ENCODE measurements around the gene STPG3. TPM values are rescaled to one million over a fixed set of nuclear protein-coding genes. Genes with fewer than 3 reads are reported as not detected.

STPG3 gene
- total and polyA plus RNA-seq, 9 of the 15 experiments (the other 6 are each of a cell fraction or from before 2014, with no cell fraction given) = not detected

- FAIRE-seq (no peak), DNase-seq (ENCODE audit: extremely low read depth in 1 of 4, low spot score in 3 of 4) (no peak), ATAC-seq (no peak)
- in situ Hi-C loops (cut with MboI) (no loop called here), intact Hi-C loops (cut with micrococcal nuclease) (no loop called here)
- H4K20me1 ChIP-seq (replicated peaks; ENCODE audit: control insufficient read depth, insufficient read depth, low read length) = no peaks in the 10 kb centered on the region; the same call in 1 of the 2 replicates
- H3K36me3 ChIP-seq (ENCODE audit: control insufficient read depth, insufficient read depth, low read length) = no peaks in the 10 kb centered on the region
- H3K27me3 ChIP-seq (ENCODE audit: control insufficient read depth in 2 of 2, insufficient read depth in 2 of 2, low read length in 2 of 2) = no peaks in the 10 kb centered on the region
- no peak overlapping the region for H2AFZ ChIP-seq (ENCODE audit: low read depth, low read length)
- H3K9me1 ChIP-seq (ENCODE audit: control insufficient read depth, insufficient read depth, low read length) = no peaks in the 10 kb centered on the region
- ChIA-PET CTCF (ENCODE audit: low intra/inter-chr PET ratio) (no interaction called here), POLR2A (interaction anchor here (1.2 to 8.3 kb wide), 2 partner anchors 8 to 41 kb away, joined by 4 to 221 read pairs; partner anchors contain the start of gene TUBB4B)
- H3K9ac ChIP-seq (ENCODE audit: insufficient read depth in 1 of 2, low read depth in 2 of 2, low read length in 2 of 2) = peak overlapping the region in 1 of 2 experiments; percentile 85; a peak in 2 of 4 replicates
- H3K9me3 ChIP-seq (replicated peaks; ENCODE audit: control insufficient read depth, insufficient read depth, low read depth, low read length) = no peaks in the 10 kb centered on the region
- no peak overlapping the region for H3K4me2 ChIP-seq (ENCODE audit: insufficient read depth, low read length)
- H3K4me1 ChIP-seq (replicated peaks in 1 of 2; ENCODE audit: control insufficient read depth in 2 of 2, insufficient read depth in 2 of 2, low read length in 2 of 2) = peaks cover 7 to 73% of the 10 kb centered on the region in 2 experiments; a peak in 4 of 5 replicates
- no peak overlapping the region for H3K4me3 ChIP-seq
- H3K79me2 ChIP-seq (ENCODE audit: control insufficient read depth, insufficient read depth, low read length) = peaks cover 16% of the 10 kb centered on the region
- BruUV-seq (replicated peaks) = no TSS peak
- 67% methylated on average over 12 of the region's 18 CpGs for WGBS (ENCODE audit: insufficient coverage, low coverage, missing lambda C conversion rate)
- no peak overlapping the region for H3K27ac ChIP-seq (ENCODE audit: extremely low read depth, low read depth, low read length)
- TF ChIP-seq OTX1 (CRISPR knock-in tag; IDR thresholded peaks at IDR 0.05) = no peak
- TF ChIP-seq MEF2A (IDR thresholded peaks at IDR 0.05; ENCODE audit: control insufficient read depth, low read depth, low read length) = no peak
- TF ChIP-seq STAT5A (IDR thresholded peaks at IDR 0.05; ENCODE audit: borderline replicate concordance, low read length) = no peak
- TF ChIP-seq MLLT1 (IDR thresholded peaks at IDR 0.05) = no peak
- TF ChIP-seq THAP7 (CRISPR knock-in tag; IDR thresholded peaks at IDR 0.05) = no peak
- TF ChIP-seq ZNF134 (CRISPR knock-in tag; conservative IDR thresholded peaks at IDR 0.05) = no peak
- TF ChIP-seq ZNF212 (CRISPR knock-in tag; IDR thresholded peaks at IDR 0.05) = no peak
- no peak for TF ChIP-seq ATF4 (CRISPR knock-in tag; IDR thresholded peaks at IDR 0.05)
- no peak for TF ChIP-seq RBM15 (IDR thresholded peaks at IDR 0.05; ENCODE audit: insufficient read depth, low read length)
Measured at GRCh38 chr9:137250329-137251193, 525 bp upstream of the STPG3 start.
